ENCODE results near the gene MELTF. TPM values are rescaled to one million over a fixed set of nuclear protein-coding genes. Genes with fewer than 3 reads are reported as not detected.

Gene MELTF
- total RNA-seq, 2 experiments from 2014 or later: 9.6 to 14.6 TPM

DNA sequence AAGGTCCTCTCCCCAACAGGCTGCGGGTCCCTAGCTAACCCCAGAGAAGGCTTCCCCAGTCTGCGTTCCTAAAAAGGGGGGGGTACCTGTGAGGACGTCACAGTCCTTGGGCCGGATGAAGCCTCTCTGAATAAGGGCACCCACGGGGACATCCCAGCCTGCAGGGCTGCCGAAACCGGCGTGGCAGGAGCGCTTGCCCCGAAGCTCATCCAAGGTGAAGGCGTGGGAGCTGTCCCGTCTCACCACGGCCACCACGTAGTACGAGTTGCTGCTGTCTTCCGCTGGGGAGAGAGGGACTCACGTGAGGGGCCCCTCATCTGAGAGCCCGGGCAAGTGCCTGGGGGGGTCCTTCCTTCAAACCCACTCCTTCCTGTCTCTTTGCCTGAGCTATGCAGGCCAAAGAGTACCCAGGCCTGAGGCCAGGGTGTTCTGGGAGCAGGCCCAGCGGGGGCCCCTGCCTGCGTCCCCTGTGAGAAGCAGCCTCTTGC, 20.0 kb downstream of the MELTF start:
- H3K27ac ChIP-seq (ENCODE audit: low read depth, low read length, poor library complexity, severe bottlenecking): no peak overlapping the region
- CTCF ChIA-PET (ENCODE audit: unreplicated experiment): no interaction called here
- no peaks in the 10 kb centered on the region for H3K79me2 ChIP-seq (ENCODE audit: insufficient read depth, low read depth, low read length)
- POLR2A ChIA-PET: no interaction called here
- DNase-seq (ENCODE audit: low spot score): no peak
- no peaks in the 10 kb centered on the region for H3K9me2 ChIP-seq (ENCODE audit: insufficient read depth, low read length)
- TF ChIP-seq EZH2phosphoT487 (IDR thresholded peaks at IDR 0.05; ENCODE audit: borderline replicate concordance, low read depth, low read length) (no peak), CTCF (conservative IDR thresholded peaks at IDR 0.05; ENCODE audit: low read length) (no peak)
- H3K4me1 ChIP-seq (ENCODE audit: insufficient read depth, low read length, poor library complexity, severe bottlenecking): peaks cover under 1% of the 10 kb centered on the region
- H4K20me1 ChIP-seq (ENCODE audit: insufficient read depth, low read length): no peaks in the 10 kb centered on the region; the same call in 1 of the 2 replicates
- BruUV-seq (replicated peaks): no TSS peak
- H3K9me3 ChIP-seq (ENCODE audit: low read length): no peaks in the 10 kb centered on the region
- no peak overlapping the region for H3K4me3 ChIP-seq (ENCODE audit: low read depth, low read length, poor library complexity, severe bottlenecking)
- no peak overlapping the region for H2AFZ ChIP-seq (ENCODE audit: low read length)
- no peaks in the 10 kb centered on the region for H3K36me3 ChIP-seq (ENCODE audit: insufficient read depth, low read length)
- no peak overlapping the region for H3K4me2 ChIP-seq (ENCODE audit: low read length)
- intact Hi-C loops (cut with micrococcal nuclease; ENCODE audit: unreplicated experiment): loop anchor here (10.0 kb wide), 1 partner anchor 505 kb away; no protein-coding TSS in a partner anchor

DNA sequence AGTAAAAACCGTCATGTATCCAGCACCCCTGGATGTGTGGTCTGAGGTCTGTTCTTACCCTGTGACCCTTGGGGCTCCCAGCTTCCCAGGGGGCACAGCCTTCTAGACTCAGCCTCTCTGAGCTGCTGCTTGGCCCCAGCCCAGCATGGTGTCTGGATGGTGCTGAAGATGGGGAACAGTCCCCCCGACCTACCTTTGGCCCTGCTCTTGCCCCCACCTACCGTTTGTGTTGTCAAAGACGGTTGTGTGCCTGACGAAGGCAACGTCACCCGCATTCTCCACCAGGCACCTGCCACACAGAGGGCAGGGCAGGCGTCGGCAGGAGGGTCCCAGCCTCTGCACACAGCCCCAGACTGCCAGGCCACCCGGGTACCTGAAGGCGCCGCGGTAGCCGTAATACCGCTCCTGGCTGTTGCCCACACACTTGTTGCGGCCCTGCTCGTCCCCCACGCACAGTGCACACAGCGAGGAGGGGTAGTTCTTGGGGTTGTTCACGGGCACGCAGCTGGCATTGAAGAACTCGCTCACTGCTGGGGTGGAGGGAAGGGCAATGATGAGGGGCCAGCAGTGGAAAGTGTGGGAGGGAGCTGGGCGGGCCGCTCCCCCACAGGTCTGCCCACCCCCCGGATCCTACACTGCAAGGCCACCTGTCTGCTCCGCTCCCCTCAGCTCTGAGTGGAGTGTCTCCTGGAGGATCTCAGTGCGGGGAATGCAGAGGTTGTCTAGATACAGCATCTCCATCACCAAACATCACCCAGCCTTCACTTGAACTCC, 21.0 kb downstream of the MELTF start:
- Histone ChIP-seq H3K9me3 (ENCODE audit: low read length) (no peaks in the 10 kb centered on the region), H3K4me2 (ENCODE audit: low read length) (no peak overlapping the region), H3K4me3 (ENCODE audit: low read depth, low read length, poor library complexity, severe bottlenecking) (no peak overlapping the region), H3K4me1 (ENCODE audit: insufficient read depth, low read length, poor library complexity, severe bottlenecking) (peaks cover 10% of the 10 kb centered on the region), H3K36me3 (ENCODE audit: insufficient read depth, low read length) (no peaks in the 10 kb centered on the region), H2AFZ (ENCODE audit: low read length) (no peak overlapping the region), H3K79me2 (ENCODE audit: insufficient read depth, low read depth, low read length) (no peaks in the 10 kb centered on the region), H4K20me1 (ENCODE audit: insufficient read depth, low read length) (no peaks in the 10 kb centered on the region; the same call in 1 of the 2 replicates), H3K27ac (ENCODE audit: low read depth, low read length, poor library complexity, severe bottlenecking) (no peak overlapping the region), H3K9me2 (ENCODE audit: insufficient read depth, low read length) (no peaks in the 10 kb centered on the region)
- DNase-seq (ENCODE audit: low spot score): no peak
- POLR2A ChIA-PET: no interaction called here
- intact Hi-C loops (cut with micrococcal nuclease; ENCODE audit: unreplicated experiment): loop anchor here (10.0 kb wide), 1 partner anchor 506 kb away; no protein-coding TSS in a partner anchor
- CTCF ChIA-PET (ENCODE audit: unreplicated experiment): no interaction called here
- no TSS peak for BruUV-seq (replicated peaks)
- TF ChIP-seq CTCF (conservative IDR thresholded peaks at IDR 0.05; ENCODE audit: low read length): no peak
- TF ChIP-seq EZH2phosphoT487 (IDR thresholded peaks at IDR 0.05; ENCODE audit: borderline replicate concordance, low read depth, low read length): no peak

- Histone ChIP-seq H3K9me3 (ENCODE audit: low read length) (no peaks in the 10 kb centered on the region), H2AFZ (ENCODE audit: low read length) (no peak overlapping the region), H3K4me1 (ENCODE audit: insufficient read depth, low read length, poor library complexity, severe bottlenecking) (peaks cover 13% of the 10 kb centered on the region), H3K36me3 (ENCODE audit: insufficient read depth, low read length) (no peaks in the 10 kb centered on the region), H3K27ac (ENCODE audit: low read depth, low read length, poor library complexity, severe bottlenecking) (no peak overlapping the region), H3K4me2 (ENCODE audit: low read length) (no peak overlapping the region), H3K79me2 (ENCODE audit: insufficient read depth, low read depth, low read length) (no peaks in the 10 kb centered on the region), H3K9me2 (ENCODE audit: insufficient read depth, low read length) (no peaks in the 10 kb centered on the region), H4K20me1 (ENCODE audit: insufficient read depth, low read length) (no peaks in the 10 kb centered on the region; the same call in 1 of the 2 replicates), H3K4me3 (ENCODE audit: low read depth, low read length, poor library complexity, severe bottlenecking) (no peak overlapping the region)
- BruUV-seq (replicated peaks): no TSS peak
- ChIA-PET CTCF (ENCODE audit: unreplicated experiment) (no interaction called here), POLR2A (no interaction called here)
- intact Hi-C loops (cut with micrococcal nuclease; ENCODE audit: unreplicated experiment): loop anchor here (10.0 kb wide), 1 partner anchor 507 kb away; no protein-coding TSS in a partner anchor
- DNase-seq (ENCODE audit: low spot score): no peak
- TF ChIP-seq CTCF (conservative IDR thresholded peaks at IDR 0.05; ENCODE audit: low read length) (no peak), EZH2phosphoT487 (IDR thresholded peaks at IDR 0.05; ENCODE audit: borderline replicate concordance, low read depth, low read length) (no peak)
These were observed 21.7 kb downstream of the MELTF start for GRCh38 chr3:197007953-197008352.

Data from OCI-LY7 (cell line).